Putamen (tissue), 1 donor: ENCODE data around the gene RAB31.
A peak's percentile ranks its signal among the peaks of the same experiment; 100 is the strongest.
"Not testable (repeated sequence)": the region's sequence is repeated elsewhere in the genome, so short reads cannot be mapped to it uniquely, and the experiment has no call there.

Source experiments
- DNase-seq: peaks from one replicate; pipeline ENCODE4 v3.0.0-alpha.2; 2016; ENCODE audit warnings: low spot score

The RAB31 gene

GRCh38 chr18:9842448-9842847 lies 134.3 kb downstream of the RAB31 start:
- DNase-seq = no peak

- DNase-seq = no peak
Observed at GRCh38 chr18:9845256-9845655, 137.2 kb downstream of the RAB31 start.

- DNase-seq = no peak
Observed at GRCh38 chr18:9846162-9846925, 138.2 kb downstream of the RAB31 start.

- no peak for DNase-seq
Observed at GRCh38 chr18:9848170-9848879, 140.2 kb downstream of the RAB31 start.

- no peak for DNase-seq
Observed at GRCh38 chr18:9849407-9850283, 141.5 kb downstream of the RAB31 start.

- DNase-seq = no peak
Observed at GRCh38 chr18:9850309-9850708, 142.2 kb downstream of the RAB31 start.

- DNase-seq = no peak
Observed at GRCh38 chr18:9851511-9851910, 143.4 kb downstream of the RAB31 start.

GRCh38 chr18:9852266-9853081 lies 144.4 kb downstream of the RAB31 start:
- no peak for DNase-seq

GRCh38 chr18:9854801-9855676 lies 146.9 kb downstream of the RAB31 start:
- DNase-seq = no peak

GRCh38 chr18:9855681-9856080 lies 147.6 kb downstream of the RAB31 start:
- DNase-seq = no peak

GRCh38 chr18:9856092-9856491 lies 148.0 kb downstream of the RAB31 start:
- no peak for DNase-seq

GRCh38 chr18:9857479-9857998 lies 149.4 kb downstream of the RAB31 start:
- not testable (repeated sequence) for DNase-seq

GRCh38 chr18:9858642-9859041 lies 150.5 kb downstream of the RAB31 start:
- DNase-seq = no peak

GRCh38 chr18:9859232-9859631 lies 151.1 kb downstream of the RAB31 start:
- no peak for DNase-seq

GRCh38 chr18:9860682-9861081 lies 152.6 kb downstream of the RAB31 start:
- DNase-seq = no peak

GRCh38 chr18:9861157-9861556 lies 153.1 kb downstream of the RAB31 start:
- no peak for DNase-seq

GRCh38 chr18:9861933-9862332 lies 153.8 kb downstream of the RAB31 start:
- no peak for DNase-seq

- DNase-seq = no peak
Observed at GRCh38 chr18:9862686-9863085, 154.6 kb downstream of the RAB31 start.

- peak; percentile 39 for DNase-seq
Observed at GRCh38 chr18:9863282-9863681, 155.2 kb downstream of the RAB31 start.

GRCh38 chr18:9865764-9866490 lies 157.8 kb downstream of the RAB31 start:
- DNase-seq = no peak
